DND-41 (cell line): Measurements from ENCODE around the gene MCAT.
A peak's percentile ranks its signal among the peaks of the same experiment; 100 is the strongest.

Experiments
- ATAC-seq: fragments of 200-7000 bp; cut with Tn5 transposase; 3 replicates; pipeline ENCODE4 v1.9.1; 2021; ENCODE audit warnings: low read depth; ENCODE audit not compliant: insufficient read depth
- DNase-seq: peaks from one replicate; pipeline ENCODE4 v3.0.0-alpha.2; 2020
- H2AFZ ChIP-seq: 2 replicates; pipeline ENCODE4 v1.6.0; 2012; ENCODE audit warnings: low read depth, low read length
- H3K27ac ChIP-seq: 2 replicates; pipeline ENCODE4 v1.5.1; 2012; ENCODE audit warnings: low read length, inconsistent platforms
- H3K27me3 ChIP-seq: fragments of 200-600 bp; sonication (generic); 2 replicates; pipeline ENCODE4 v1.6.0; 2012; ENCODE audit warnings: low read length, mild to moderate bottlenecking, inconsistent platforms; ENCODE audit not compliant: insufficient read depth, poor library complexity
- H3K36me3 ChIP-seq: 2 replicates; pipeline ENCODE4 v1.5.1; 2012; ENCODE audit warnings: low read length, inconsistent platforms; ENCODE audit not compliant: insufficient read depth
- H3K4me1 ChIP-seq: 2 replicates; pipeline ENCODE4 v1.5.1; 2012; ENCODE audit warnings: mild to moderate bottlenecking, low read length; ENCODE audit not compliant: insufficient read depth
- H3K4me2 ChIP-seq: 2 replicates; pipeline ENCODE4 v1.6.0; 2012; ENCODE audit warnings: mild to moderate bottlenecking, moderate library complexity, low read length, inconsistent platforms; ENCODE audit not compliant: insufficient read depth
- H3K4me3 ChIP-seq, 2 experiments: fragments of 200-600 bp in 1 of 2; shearing (Covaris generic) in 1 of 2; 2 replicates each; pipeline ENCODE4 v1.5.1; 2012 to 2016; ENCODE audit warnings: inconsistent platforms in 2 of 2, low read length in 2 of 2, mild to moderate bottlenecking in 2 of 2, low read depth in 1 of 2, moderate library complexity in 1 of 2
- H3K79me2 ChIP-seq: 2 replicates; pipeline ENCODE4 v1.6.0; 2012; ENCODE audit warnings: low read length, inconsistent platforms; ENCODE audit not compliant: insufficient read depth
- H3K9ac ChIP-seq: 2 replicates; pipeline ENCODE4 v1.6.0; 2012; ENCODE audit warnings: low read depth, mild to moderate bottlenecking, inconsistent platforms, low read length, moderate library complexity
- H3K9me3 ChIP-seq: 2 replicates; pipeline ENCODE4 v1.5.1; 2012; ENCODE audit warnings: low read length, moderate library complexity, mild to moderate bottlenecking, inconsistent platforms; ENCODE audit not compliant: insufficient read depth, severe bottlenecking
- H4K20me1 ChIP-seq: 2 replicates; pipeline ENCODE4 v1.6.0; 2012; ENCODE audit warnings: low read length; ENCODE audit not compliant: insufficient read depth
- CTCF ChIP-seq: IDR thresholded peaks from 2 replicates; pipeline ENCODE4 v1.5.1; 2012; ENCODE audit warnings: borderline replicate concordance, low read length, moderate library complexity, mild to moderate bottlenecking; ENCODE audit not compliant: poor library complexity, severe bottlenecking; ENCODE audit errors: extremely low read depth
- EZH2 ChIP-seq: IDR thresholded peaks from 3 replicates; pipeline ENCODE4 v1.6.1; 2012; ENCODE audit warnings: borderline replicate concordance, low read depth, mild to moderate bottlenecking, moderate library complexity, low read length, inconsistent platforms; ENCODE audit not compliant: severe bottlenecking

Gene MCAT

GRCh38 chr22:43187171-43188099, 44.2 kb upstream of the MCAT start:
- TF ChIP-seq EZH2 = no peak
- peak; percentile 82 for TF ChIP-seq CTCF
- peak overlapping the region; percentile 27 to 58; a peak in 3 of 4 replicates for H3K4me3 ChIP-seq
- H4K20me1 ChIP-seq = peaks cover 28% of the 10 kb centered on the region; the same call in 1 of the 2 replicates
- peak overlapping the region; percentile 73 for H3K27ac ChIP-seq
- peak overlapping the region; percentile 64 for H3K4me2 ChIP-seq
- ATAC-seq = peak; percentile 93
- H3K27me3 ChIP-seq = peaks cover 4% of the 10 kb centered on the region
- peak overlapping the region; percentile 87 for H2AFZ ChIP-seq
- peaks cover 21% of the 10 kb centered on the region for H3K36me3 ChIP-seq
- H3K9me3 ChIP-seq = no peaks in the 10 kb centered on the region
- peak; percentile 97 for DNase-seq
- H3K79me2 ChIP-seq = peaks cover 40% of the 10 kb centered on the region
- H3K4me1 ChIP-seq = peaks cover 30% of the 10 kb centered on the region
- peak overlapping the region; percentile 61 for H3K9ac ChIP-seq

GRCh38 chr22:43186272-43187170, 43.3 kb upstream of the MCAT start, which contains the start of gene TTLL12:
Gene TTLL12 (minus strand): TSS chr22:43187134. CDS start chr22:43187069, 65 bp downstream.
- Histone ChIP-seq H4K20me1 (peaks cover 34% of the 10 kb centered on the region; the same call in 1 of the 2 replicates), H3K36me3 (peaks cover 29% of the 10 kb centered on the region), H3K9me3 (no peaks in the 10 kb centered on the region), H3K27me3 (peaks cover 4% of the 10 kb centered on the region), H3K4me3 (peak within 1 kb of the TSS; percentile 85 to 91), H3K4me1 (peaks cover 30% of the 10 kb centered on the region), H3K27ac (peak within 1 kb of the TSS; percentile 81), H3K9ac (peak within 1 kb of the TSS; percentile 90), H3K79me2 (peaks cover 49% of the 10 kb centered on the region), H3K4me2 (peak within 1 kb of the TSS; percentile 90), H2AFZ (peak within 1 kb of the TSS; percentile 87)
- no peak for TF ChIP-seq EZH2
- TF ChIP-seq CTCF = no peak
- peak; percentile 62 for DNase-seq
- ATAC-seq = peak; percentile 44

GRCh38 chr22:43185860-43186261, 42.7 kb upstream of the MCAT start:
- peak overlapping the region; percentile 90 for H3K9ac ChIP-seq
- H2AFZ ChIP-seq = peak overlapping the region; percentile 77
- TF ChIP-seq EZH2 (no peak), CTCF (no peak)
- DNase-seq (peak; percentile 33), ATAC-seq (no peak)
- H3K27ac ChIP-seq = peak overlapping the region; percentile 81
- H4K20me1 ChIP-seq = peaks cover 39% of the 10 kb centered on the region; the same call in 1 of the 2 replicates
- peaks cover 36% of the 10 kb centered on the region for H3K36me3 ChIP-seq
- H3K79me2 ChIP-seq = peaks cover 55% of the 10 kb centered on the region
- H3K27me3 ChIP-seq = no peaks in the 10 kb centered on the region
- peak overlapping the region; percentile 90 for H3K4me2 ChIP-seq
- H3K4me3 ChIP-seq = peak overlapping the region; percentile 85 to 91; a peak in 3 of 4 replicates
- H3K9me3 ChIP-seq = no peaks in the 10 kb centered on the region
- peaks cover 30% of the 10 kb centered on the region for H3K4me1 ChIP-seq
